CD4-positive, alpha-beta T cell treated with Interleukin-17A for 4 hours (primary cell): ENCODE measurements around the gene SOX13.

Source experiments
- DNase-seq: peaks from one replicate; pipeline ENCODE4 v3.0.0-alpha.2; 2020; ENCODE audit warnings: mixed read lengths

The SOX13 gene

DNA sequence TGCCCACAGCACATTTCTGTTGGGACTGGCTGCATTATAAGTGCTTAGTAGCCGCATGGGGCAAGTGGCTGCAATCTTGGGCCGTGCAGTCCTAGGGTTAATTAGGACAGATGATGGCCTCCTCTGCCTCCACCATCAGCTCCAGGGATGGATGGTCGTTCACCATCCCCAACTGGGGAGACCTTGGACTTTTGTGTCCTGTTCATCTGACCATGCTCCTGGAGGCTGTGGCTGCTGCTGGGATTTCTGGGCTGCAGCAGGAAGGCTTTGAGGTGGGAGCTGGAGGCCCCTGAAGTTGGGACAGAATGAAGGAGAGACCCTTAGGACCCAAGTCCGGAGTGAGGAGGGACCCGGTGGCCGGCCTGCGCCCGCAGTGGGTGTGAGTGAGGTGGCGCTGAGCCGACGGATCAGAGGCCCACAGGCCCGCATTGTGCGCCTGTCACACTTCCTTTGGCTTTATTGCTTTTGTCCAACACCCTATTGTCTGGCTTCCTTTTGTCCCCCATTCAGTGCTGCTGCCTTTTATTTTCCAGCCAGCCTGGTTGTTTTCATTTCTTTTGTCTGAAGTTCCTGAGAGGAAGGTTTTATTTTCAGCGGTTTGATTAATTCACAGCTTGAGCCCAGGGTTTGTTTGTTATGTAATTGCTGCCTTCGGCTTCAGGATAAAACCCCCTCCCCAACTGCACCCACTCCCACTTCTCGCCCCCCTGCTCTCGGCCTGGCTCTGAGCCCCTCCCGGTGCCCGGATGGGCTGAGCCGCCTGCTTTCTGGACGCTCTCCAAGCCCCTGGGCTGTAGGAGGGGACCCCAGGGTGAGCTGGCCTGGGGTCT lies 35.6 kb downstream of the SOX13 start:
- no peak for DNase-seq

DNA sequence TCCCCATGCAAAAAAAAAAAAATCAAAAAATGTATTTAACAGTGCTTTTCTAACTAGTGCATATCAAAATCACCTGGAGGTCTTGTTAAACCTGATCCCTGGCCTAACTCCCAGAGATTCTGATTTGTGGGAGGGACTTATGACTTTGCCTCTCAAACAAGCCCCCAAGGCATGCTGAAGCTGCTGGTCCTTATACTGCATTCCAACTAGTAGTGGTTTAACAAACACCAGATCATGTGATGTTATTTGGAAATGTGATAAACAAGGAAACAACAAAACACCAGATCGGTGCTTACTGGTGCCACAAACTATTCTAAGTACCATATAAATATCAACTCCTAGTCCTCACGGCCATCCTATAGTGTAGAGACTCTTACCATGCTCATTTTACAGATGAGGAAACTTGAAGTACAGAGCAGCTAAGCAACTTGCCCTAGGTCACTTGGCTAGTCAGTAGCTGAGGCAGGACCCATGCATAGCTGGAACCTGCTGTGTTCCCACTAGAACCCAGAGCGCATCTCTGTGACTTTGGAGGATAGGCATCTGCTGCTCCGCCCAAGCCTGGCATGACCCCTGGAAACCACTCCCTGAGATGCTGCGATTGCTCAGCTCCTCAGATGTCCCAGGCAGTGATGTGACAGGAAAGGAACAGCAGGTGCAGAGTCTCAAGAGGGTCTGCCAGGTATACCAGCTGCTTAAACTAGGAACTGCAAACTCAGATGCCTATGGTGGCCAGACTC lies 38.1 kb downstream of the SOX13 start:
- no peak for DNase-seq

DNA sequence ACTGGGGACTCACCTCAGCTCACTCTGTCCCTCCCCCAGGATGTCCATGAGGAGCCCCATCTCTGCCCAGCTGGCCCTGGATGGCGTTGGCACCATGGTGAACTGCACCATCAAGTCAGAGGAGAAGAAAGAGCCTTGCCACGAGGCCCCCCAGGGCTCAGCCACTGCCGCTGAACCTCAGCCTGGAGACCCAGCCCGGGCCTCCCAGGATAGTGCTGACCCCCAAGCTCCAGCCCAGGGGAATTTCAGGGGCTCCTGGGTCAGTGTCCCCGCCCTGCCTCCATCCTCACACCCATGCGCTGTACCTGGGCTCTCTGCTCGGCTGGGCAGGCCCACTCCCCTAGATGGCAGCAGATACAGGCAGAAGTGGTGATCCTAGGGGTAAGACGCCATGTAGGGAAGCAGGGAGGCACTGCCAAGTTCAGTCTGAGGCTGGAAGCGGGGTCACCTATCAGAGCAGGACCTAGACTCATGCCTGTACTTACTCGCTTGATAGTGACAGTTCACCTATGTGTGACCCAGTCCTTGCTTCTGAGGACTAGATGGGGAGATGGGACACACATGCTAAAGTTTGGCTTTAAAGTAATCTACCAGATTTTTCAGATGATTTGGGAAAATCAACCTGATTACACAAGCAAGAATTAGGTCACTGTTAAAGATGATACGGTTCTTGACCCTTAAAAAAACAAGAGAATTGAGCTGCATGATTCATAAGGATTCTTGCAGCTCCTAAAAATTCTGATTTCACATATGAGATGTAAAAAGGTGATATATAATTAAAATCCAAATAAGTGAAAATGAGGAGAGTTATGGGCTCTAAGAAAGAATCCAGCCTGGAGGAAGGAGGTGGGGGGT lies 40.2 kb downstream of the SOX13 start:
- DNase-seq: no peak

DNA sequence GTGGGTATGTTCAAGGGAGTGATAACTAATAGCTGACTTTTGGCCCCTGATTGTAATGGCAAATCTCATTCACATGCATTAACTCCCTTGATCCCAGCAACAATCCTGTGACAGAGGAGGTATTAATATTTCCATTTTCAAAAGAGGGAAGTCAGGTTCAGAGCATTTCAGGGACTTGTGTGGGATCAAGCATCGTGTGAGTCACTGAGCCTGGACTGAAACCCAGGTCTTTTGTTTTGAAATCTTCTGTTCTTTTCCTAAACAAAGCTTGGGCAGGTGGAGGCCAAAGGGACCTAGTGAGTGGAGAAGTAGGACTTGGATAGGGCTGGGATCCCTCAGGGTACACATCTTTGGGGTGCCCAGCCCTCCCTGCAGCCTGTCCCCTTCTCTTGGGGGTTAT lies 41.0 kb downstream of the SOX13 start:
- no peak for DNase-seq

DNA sequence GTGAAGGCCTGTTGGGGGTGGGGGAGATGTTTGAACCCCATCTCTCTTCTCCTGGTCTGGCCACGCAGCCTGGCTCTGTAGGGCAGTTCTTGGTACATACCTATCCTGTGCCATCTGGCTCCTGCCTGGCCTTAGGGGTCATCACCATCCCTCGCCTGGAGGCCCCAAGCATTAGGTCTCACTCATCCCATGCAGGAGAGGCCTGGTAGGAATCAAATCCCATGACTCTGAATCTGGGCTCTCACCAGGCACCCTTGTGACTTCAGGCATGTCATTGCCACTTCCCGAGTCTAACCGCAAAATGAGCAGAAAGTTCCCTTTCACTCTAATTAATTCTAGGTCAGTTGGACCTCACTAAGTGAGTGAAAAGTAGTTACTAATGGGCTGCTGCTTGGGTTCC lies 41.7 kb downstream of the SOX13 start:
- DNase-seq: no peak

DNA sequence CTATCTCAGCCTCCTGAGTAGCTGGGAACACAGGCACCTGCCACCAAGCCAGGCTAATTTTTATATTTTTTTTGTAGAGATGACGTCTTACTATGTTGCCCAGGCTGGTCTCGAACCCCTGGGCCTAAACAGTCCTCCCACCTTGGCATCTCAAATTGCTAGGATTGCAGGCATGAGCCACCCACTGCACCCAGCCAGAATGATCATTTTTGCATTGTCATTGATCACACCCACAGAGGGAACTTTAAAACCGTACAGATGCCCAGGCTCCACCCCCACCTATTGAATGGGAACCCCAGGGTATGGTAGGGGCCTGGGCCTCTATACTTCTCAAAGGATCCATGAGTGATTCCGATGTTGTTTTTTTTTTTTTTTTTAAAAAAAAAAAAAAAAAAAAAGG lies 42.2 kb downstream of the SOX13 start:
- DNase-seq: no peak

DNA sequence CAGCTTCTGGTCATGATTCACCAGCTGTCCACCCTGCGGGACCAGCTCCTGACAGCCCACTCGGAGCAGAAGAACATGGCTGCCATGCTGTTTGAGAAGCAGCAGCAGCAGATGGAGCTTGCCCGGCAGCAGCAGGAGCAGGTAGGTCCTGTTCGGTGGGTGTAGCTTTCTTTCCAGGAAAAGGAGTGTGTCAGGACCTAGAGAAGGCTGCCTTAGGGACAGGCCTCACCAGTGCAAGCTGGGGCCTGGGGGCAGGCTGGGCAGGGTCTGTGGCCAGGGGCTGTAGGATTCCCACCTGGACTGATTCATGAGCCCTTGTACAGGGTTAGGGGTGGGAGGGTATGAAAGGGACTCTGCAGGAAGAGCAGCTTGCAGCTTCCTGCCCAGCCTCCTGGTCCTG lies 43.6 kb downstream of the SOX13 start:
- DNase-seq: no peak

DNA sequence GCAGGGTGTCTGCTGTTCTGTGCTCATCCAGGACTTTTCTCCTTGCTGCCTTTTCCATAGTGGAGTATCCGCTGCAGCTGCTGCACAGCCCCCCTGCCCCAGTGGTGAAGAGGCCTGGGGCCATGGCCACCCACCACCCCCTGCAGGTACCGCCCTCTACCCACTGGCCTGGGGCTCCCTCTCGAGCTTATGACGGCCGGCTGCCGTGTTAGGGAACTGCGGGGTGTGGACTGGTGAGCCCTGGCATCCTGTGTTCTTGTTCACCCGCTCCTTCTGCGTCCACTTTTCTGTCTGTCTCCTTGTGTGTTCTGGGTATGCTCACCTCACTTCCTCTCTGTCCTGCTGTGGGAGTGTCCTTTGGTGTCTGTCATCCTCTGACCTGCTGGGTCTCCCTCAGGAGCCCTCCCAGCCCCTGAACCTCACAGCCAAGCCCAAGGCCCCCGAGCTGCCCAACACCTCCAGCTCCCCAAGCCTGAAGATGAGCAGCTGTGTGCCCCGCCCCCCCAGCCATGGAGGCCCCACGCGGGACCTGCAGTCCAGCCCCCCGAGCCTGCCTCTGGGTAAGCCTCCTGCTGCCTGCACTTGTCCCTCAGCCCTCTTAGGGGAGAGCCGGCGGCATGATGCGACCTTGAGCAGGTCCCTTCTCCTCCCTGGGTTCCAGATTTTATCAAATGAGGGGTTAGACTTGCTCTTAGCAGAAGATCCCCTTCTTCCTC lies 49.1 kb downstream of the SOX13 start:
- no peak for DNase-seq

DNA sequence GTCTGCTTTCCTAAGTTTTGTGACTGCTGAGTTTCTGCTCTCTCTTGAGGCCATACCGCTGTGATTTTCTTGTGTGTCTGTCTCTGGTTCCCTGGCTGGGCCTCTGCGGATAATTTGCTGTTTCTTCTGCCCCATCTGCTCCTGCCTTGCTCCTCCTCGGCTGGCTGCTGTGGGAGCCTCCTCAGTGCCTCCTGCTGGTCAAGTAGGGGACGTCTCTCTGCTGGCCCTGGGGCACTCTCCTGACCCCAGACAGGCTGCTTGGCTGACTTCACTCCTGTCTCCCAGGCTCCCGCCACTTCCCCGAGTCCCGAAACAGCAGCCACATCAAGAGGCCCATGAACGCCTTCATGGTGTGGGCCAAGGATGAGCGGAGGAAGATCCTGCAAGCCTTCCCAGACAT lies 50.5 kb downstream of the SOX13 start:
- DNase-seq: no peak

DNA sequence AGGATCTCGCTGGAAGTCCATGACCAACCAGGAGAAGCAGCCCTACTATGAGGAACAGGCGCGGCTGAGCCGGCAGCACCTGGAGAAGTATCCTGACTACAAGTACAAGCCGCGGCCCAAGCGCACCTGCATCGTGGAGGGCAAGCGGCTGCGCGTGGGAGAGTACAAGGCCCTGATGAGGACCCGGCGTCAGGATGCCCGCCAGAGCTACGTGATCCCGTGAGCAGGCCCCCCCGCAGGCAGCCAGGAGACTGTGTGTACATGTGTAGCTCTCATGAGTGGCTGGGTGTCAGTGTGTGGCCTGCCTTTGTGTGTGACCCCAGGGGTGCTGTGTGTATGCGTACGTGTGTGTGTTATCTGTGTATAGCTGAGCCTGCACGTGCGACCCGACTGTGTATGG lies 51.7 kb downstream of the SOX13 start:
- DNase-seq: no peak

DNA sequence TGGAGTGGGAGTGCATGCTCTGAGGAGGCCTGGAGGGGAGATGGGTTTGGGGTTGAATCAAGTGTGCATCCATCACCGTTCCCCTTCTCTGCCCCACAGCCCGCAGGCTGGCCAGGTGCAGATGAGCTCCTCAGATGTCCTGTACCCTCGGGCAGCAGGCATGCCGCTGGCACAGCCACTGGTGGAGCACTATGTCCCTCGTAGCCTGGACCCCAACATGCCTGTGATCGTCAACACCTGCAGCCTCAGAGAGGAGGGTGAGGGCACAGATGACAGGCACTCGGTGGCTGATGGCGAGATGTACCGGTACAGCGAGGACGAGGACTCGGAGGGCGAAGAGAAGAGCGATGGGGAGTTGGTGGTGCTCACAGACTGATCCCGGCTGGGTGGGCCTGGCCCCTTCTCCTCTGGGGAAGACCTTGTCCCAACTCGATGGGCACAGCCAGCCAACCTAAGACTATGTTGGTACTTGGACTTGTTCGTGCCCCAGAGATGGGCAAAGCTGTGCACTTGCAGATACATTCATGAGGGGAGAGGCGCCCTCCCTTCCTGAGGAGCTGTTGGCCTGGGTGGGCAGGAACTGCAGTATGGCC lies 52.9 kb downstream of the SOX13 start:
- DNase-seq: no peak

DNA sequence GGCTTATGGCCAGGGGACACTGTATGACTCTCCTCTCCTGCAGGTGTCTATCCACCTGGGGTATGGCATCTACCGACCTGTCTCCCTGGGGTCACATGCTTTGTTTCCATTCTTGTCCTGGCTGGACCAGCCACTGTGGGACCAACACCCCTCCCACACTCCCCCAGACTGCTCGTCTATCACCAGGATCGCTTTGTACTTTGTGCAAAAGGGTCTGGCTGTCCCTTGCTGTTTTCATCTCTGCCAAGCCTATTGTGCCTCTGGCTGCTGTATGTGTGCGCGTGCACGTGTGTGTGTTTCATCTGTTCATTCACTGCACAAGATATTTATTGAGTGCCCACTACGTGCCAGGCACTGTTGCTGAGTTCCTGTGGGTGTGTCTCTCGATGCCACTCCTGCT lies 53.5 kb downstream of the SOX13 start:
- DNase-seq: no peak

DNA sequence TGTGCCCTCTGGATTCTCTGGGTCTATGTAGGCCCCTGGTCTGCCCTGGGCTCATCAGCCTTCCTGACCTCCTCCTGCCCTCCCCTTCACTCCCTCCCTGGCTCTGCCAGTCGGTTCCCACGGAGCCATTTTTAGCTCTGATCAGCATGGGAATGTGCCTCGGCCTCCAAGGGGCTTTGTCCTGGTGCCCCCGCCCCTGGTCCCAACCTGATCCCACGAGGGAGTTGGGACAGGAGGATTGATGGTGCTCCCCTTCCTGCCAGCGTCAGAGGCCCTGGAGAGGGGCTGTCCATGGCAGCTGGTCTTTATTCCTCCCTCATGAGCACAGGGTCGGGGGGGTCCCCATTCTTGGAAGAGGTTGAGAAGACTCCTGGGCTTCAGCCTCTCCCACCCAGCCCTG lies 54.0 kb downstream of the SOX13 start:
- DNase-seq: no peak

DNA sequence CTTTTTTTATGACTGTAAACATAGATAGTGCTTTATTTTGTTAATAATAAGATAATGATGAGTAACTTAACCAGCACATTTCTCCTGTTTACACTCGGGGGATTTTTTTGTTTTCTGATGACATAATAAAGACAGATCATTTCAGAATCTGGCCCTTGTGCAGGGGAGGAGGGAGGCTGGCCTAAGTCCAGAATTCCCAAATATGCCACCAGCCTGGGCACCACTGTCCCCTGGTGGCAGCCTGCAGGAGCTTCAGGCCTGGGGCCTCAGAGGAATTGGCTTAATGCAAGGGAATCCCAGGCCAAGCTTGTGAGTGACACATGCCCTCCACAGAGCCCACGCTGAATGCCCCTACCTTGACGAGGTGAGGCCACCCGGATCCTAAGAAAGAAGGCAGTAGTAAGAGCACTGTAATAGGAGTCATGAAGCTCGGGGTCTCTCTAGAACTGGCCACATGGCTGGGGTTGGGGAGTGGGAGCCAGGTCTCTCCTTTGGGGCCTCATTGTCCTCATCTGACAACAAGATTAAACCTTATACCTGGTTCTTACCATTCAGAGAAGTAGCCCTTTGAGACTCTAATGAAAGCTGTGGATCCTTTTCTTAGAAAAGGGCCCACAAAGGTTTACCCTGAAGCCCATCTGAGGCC lies 54.8 kb downstream of the SOX13 start:
- DNase-seq: peak; percentile 12

DNA sequence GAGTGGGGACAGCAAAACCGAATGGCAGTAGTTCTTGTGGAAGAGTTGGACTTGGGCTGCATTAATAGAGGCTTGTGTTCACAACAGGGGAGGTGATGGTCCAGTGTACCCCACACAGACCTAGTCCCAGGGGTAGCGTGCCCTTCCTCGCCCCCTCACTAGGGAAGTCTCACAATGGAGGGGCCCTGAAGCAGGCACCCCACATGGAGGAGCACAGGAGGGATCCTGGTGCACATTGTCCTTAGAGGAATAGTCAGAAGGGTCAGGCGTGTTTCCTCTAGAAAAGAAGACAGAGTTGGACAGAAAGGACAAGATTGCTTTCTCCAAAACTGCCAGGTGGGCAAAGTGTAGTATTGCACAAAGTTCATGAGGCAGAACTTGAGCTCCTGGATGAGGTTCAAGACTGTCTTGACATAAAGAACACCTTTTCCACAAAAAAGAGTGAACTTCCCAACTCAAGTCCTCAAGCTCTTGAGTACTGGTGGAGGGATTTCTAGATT lies 55.6 kb downstream of the SOX13 start:
- no peak for DNase-seq

DNA sequence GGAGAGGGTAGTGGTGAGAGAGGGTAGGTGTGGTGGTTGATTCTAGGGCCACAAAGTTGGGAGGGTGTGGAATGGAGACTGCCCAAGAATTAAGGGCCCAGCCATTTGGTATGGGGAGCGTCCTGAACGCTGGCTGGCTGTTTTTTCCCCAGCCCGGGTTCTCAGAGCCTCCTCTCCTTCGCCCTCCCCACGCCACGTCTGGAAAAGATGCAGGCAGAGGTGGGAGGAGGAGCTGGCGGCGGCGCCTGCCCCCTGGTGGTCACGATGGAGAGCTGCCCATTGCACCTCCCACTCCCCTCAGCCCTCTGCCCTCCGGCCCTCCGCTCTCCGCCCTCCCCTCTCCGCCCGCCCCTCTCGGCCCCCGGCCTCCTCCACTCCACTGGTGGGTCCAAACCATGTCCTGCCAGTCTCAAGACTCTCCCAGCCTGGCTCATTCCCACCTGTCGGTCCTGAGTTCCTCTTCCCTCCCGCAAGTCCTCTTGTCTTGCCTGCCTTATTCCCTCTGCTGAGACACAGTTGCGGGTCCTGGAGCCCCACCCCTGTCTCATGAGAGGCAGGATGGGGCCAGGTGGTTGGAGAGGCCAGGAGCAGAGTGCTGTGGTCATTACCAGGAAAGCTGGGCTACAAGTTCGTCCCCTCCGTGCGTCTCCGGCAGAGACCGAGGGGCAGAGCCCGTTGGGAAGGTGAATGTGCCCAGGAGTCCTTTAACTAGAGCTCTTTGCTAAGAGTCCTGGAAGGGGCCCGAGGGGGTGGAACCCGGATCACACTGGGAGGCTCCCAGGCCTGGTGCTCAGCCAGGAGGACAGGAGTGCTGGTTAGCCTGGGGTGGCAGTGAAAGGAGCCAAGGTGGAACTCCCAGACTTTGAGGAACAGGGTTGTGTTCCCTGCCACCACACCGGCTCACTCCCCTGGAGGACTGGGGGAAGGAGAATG lies 56.3 kb downstream of the SOX13 start:
- DNase-seq: peak; percentile 72

DNA sequence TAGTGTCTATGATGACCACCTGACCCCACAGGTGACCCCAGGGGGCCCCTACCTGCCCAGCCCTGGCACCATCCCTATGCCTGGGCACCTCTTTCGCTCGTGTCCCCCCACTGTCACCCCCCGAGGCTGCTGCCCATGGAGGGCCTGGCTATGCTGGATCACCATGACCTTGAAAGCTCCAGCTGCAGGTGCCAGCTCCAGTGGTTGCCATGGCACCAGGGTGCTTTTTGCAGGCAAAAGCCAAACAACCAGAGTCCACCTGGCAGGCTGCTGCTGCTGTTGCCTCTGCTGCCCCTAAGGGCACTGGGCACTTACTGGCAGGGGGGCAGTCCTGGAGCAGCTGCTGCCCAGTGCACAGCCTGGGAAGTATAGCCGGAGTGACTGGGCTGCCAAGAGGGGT lies 57.3 kb downstream of the SOX13 start:
- no peak for DNase-seq

DNA sequence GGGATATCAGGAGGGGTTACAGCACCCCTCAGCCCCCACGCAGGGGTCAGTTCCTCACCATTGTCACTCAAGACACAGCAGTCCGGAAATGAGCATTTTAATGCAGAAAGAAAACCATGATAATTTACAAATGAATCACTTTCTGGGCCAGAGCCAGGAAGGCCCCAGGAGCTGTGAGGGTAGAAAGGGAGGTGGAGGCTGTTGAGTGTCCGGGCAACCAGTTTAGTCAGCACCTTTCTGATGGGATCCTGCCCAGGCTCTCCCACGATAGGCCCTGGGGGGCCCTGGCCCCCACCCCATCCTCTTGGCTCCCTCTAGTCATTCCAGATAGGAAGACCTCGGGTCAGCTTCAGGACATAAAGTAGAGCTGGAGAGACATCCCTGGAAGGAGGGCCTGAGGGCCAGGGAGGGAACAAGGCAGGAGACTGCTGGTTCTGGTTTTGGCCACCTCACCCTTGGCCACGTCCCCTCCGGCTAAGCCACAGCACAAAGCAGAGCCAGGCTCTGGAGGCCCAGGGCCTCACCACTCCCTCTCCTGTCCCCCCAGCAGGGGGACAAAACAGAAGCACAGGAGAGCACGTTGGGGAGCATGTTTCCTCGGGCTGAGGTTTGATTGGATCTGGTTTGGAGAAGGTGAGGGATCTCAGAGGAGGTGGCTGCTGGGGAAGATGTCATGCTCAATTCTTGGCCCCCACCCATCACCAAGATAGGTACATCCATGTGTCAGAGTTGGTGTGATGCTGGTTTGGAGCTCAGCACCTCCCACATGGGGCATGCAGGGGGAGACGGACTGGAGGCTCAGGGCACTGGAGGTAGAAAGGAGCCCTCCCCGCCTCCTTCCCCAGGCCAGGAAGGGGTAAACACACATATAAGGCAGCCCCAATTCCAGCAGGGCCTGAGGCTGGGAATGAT lies 58.3 kb downstream of the SOX13 start:
- no peak for DNase-seq

DNA sequence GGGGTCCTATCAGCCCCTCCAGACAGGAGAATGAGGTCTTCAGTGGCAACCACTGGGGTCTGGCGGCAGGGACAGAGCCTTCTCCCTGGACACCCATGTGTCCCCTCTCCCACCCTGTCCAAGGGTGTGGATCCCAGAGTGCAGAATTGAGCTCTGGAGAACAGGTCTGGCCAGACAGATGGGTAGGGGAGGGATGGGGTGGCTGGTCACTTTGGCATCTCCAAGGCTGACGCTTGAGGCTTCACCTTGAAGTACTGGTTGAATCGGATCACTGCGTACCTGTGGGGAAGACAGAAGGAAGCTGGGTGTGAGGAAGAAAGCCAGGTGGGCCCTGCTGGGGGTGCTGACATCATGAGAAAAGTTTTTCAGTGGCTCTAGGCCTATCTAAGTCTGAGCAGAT lies 59.1 kb downstream of the SOX13 start:
- no peak for DNase-seq
